Measurements from ENCODE around the gene FAM174C.
A peak's percentile ranks its signal among the peaks of the same experiment; 100 is the strongest.

FAM174C gene

GRCh38 chr19:1275260-1275975 is at the start of gene FAM174C:
TSS of gene FAM174C (plus strand) at chr19:1275530. CDS start at chr19:1275550, 20 bp downstream.
- DNase-seq, result peak; percentile 98

- DNase-seq, result no peak
These were observed 49.2 kb upstream of the FAM174C start for GRCh38 chr19:1226227-1226518.

GRCh38 chr19:1226522-1227303 is 48.6 kb upstream of the FAM174C start:
- DNase-seq, result no peak

- no peak for DNase-seq
These were observed 47.9 kb upstream of the FAM174C start for GRCh38 chr19:1227304-1228054.

- no peak for DNase-seq
These were observed 47.0 kb upstream of the FAM174C start for GRCh38 chr19:1228161-1228957.

GRCh38 chr19:1229056-1229923 is 46.0 kb upstream of the FAM174C start:
- no peak for DNase-seq

- no peak for DNase-seq
These were observed 45.2 kb upstream of the FAM174C start for GRCh38 chr19:1229924-1230782.

- DNase-seq, result no peak
These were observed 44.4 kb upstream of the FAM174C start for GRCh38 chr19:1230783-1231489.

GRCh38 chr19:1231729-1232637 is 43.3 kb upstream of the FAM174C start:
- DNase-seq, result no peak

- no peak for DNase-seq
These were observed 42.7 kb upstream of the FAM174C start for GRCh38 chr19:1232652-1233072.

GRCh38 chr19:1233115-1233667 is 42.1 kb upstream of the FAM174C start:
- DNase-seq, result no peak

GRCh38 chr19:1234051-1234954 is 41.0 kb upstream of the FAM174C start:
- DNase-seq, result no peak

- no peak for DNase-seq
These were observed 40.4 kb upstream of the FAM174C start for GRCh38 chr19:1234955-1235380.

GRCh38 chr19:1235625-1236538 is 39.4 kb upstream of the FAM174C start:
- no peak for DNase-seq

- DNase-seq, result no peak
These were observed 38.8 kb upstream of the FAM174C start for GRCh38 chr19:1236576-1236975.

- DNase-seq, result no peak
These were observed 38.2 kb upstream of the FAM174C start for GRCh38 chr19:1237027-1237659.
